GM18498 (cell line): ENCODE measurements around the gene SIRT2.
"Not testable (repeated sequence)": the region's sequence is repeated elsewhere in the genome, so short reads cannot be mapped to it uniquely, and the experiment has no call there.

Experiments used
- ATAC-seq: cut with Tn5 transposase; IDR thresholded peaks from one replicate; pipeline ENCODE4 v1.9.1; 2021; ENCODE audit warnings: mild to moderate bottlenecking, moderate library complexity; ENCODE audit not compliant: unreplicated experiment

The SIRT2 gene

DNA sequence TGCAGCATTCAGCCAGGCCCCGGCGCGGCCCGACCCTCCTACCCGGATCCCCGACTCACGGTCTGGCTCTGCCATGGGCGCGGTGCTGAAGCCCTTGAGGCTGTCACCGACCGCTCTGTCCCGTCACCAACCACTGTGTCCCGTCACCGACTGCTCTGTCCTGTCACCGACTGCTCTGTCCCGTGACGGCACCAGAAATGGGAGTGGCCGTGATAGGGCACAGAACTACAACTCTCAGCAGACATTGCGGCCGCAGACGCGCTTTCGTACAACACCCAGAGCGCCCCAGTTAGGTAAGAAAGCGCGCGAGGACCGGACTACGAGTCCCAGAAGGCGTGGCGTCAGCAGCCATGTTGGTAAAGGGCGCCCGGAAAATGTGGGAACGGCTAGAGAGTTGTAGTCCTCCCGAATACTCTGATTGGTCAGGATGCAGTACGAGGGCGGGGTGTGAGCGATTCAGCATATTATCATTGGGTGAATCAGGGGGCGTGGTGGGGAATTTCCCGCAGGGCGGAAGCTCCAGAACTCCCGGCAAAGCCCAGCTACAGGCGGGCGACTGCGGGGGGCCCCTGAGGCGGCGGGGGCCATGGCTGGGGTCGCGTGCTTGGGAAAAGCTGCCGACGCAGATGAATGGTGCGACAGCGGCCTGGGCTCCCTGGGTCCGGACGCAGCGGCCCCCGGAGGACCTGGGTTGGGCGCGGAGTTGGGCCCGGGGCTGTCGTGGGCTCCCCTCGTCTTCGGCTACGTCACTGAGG, at the start of gene SIRT2, which contains the start of gene NFKBIB:
TSS of gene SIRT2 (minus strand) at position 172 of the 755 bp plus-strand sequence. CDS start at position 75, 97 bp downstream.
TSS of gene NFKBIB (plus strand) at position 523 of the 755 bp plus-strand sequence. CDS start at position 587, 64 bp downstream.
- ATAC-seq, result peak; percentile 94

DNA sequence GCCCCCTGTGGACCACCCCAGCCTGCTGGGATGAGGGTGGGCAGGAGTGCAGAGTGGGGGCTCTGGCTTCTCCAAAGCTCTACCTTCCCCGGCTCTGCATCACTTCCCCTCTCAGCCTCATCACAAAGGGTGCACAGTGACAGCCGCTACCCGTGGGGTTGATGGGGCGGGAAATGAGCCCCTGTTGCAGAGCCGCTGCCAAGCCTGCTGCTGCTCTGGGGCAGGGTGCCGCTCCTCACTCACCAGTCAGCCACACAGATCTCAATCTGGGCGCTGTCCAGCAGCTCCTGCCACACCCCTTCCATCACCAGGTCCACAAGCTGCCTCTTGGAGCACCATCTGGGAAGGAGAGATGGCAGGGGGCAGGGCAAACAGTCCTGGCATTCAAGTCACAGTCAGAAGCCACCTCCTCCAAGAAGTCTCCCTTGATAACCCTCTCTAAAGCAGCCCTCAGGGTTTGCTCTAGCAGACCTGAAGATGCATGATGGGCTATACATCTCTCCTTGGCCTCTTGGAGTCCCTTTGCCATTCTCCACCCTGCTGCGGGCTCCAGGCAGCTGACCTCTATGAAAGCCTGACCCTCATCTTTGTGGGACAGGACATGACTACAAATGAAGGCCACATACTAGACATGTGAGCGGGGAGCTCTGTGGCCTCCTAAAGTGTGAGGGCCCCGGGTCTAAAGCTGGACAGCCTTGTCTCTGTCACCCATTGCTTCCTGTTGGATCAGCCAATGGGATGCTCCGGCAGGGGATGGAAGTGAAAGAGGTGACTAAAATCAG, 47.0 kb upstream of the SIRT2 start:
- ATAC-seq, result no peak

DNA sequence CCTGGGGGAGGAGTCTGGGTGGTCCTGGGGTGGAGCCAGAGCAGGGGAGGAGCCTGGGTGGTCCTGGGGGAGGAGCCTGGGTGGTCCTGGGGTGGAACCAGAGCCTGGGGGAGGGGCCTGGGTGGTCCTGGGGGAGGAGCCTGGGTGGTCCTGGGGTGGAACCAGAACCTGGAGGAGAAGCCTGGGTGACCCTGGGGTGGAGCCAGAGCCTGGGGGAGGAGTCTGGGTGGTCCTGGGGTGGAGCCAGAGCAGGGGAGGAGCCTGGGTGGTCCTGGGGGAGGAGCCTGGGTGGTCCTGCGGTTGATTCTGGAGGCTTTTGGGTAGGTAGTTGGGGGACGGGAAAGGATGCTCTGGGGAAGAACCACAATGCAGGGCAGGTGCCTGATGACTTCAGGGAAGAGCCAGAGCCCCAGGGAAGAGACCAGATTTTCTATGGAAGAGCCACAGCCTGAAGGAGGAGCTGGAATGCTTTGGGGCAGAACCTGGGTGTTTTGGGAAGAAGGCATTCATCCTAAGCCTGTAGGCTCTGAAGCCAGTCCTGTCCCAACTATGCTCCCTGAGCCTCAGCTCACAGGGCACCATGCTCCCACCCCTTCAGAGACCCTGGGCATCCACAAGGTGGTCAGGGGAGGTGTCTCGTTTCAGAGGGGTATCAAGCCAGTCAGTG, 46.3 kb upstream of the SIRT2 start:
- ATAC-seq, result no peak

- no peak for ATAC-seq
These were observed 45.6 kb upstream of the SIRT2 start for GRCh38 chr19:38944981-38945506.

GRCh38 chr19:38942471-38943181, 43.2 kb upstream of the SIRT2 start:
- no peak for ATAC-seq

DNA sequence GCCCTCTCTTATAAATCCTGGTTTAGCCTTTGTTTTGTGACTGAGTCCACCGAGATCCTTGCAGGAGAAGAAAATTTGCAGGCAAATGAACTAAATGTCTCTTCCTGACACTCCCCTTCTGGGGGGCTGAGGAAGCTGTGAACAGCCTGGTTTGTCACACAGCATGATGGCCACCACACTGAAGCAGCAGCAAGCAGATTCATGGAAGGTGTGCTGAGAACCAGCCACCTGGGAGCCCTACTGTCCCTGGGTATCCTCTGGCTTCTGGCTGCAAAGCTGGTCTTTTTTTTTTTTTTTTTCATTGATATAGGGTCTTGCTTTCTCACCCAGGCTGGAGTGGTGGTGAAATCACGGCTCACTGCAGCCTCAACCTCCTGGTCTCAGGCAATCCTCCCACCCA, 42.6 kb upstream of the SIRT2 start:
- ATAC-seq, result no peak

- ATAC-seq, result not testable (repeated sequence)
These were observed 42.0 kb upstream of the SIRT2 start for GRCh38 chr19:38941466-38941865.

DNA sequence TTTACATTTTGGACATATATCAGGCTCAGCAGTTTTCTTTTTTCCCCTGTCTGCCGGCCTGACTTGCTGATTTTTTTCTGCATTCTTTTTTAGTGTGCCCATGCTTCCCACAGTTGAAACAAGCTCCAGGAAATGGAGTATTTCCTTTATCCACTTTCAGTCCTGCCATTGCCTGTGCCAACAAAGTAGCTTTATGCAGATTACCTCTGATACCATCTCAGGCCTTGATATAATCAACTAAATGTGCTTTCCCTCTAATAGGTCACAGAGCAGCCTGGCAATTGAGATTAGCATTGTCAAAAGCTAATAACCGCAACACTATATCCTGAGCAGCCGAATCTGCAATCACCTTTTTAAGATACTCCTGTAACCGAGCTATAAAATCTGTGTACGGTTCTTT, 40.5 kb upstream of the SIRT2 start:
- no peak for ATAC-seq

DNA sequence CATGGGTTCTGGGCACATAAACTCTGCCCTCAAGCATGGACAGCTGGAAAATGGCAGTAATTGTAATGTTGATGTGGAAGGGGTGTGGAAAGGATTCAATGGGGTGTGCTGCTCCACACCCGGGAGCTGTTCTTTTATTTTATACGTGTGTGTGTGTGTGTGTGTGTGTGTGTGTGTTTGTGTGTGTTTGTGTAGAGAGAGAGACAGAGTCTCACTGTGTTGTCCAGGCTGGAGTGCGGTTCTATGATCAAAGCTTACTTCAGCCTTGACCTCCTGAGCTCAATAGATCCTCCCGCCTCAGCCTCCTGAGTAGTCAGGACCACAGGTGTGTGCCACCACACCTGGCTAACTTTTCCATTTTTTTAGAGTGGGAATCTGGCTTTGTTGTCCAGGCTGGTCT, 34.1 kb upstream of the SIRT2 start:
- no peak for ATAC-seq

DNA sequence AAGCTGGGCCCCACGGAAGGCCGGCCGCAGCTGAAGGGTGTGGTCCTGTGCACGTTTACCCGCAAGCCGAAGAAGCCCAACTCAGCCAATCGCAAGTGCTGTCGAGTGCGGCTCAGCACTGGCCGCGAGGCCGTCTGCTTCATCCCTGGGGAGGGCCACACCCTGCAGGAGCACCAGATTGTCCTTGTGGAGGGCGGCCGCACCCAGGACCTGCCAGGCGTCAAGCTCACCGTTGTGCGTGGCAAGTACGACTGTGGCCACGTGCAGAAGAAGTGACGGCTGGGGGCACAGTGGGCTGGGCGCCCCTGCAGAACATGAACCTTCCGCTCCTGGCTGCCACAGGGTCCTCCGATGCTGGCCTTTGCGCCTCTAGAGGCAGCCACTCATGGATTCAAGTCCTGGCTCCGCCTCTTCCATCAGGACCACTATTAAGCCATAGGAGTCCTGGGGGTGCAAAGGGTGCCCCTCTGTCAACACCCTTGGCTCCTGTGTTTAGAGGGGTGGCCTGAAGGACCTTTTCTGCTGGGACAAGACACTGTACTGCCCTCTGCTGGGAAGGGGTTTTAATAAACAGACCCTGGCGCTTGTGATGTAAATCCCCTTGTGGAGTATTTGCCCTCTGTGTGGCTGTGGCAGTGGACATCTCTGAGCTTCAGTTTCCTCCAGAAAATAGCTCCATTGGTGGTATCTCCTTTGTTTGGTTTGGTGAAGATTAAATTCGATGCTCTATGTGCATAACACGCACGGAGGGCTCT, 33.2 kb upstream of the SIRT2 start:
- ATAC-seq, result no peak

GRCh38 chr19:38931521-38931793, 32.0 kb upstream of the SIRT2 start:
- no peak for ATAC-seq

GRCh38 chr19:38930776-38931520, 31.5 kb upstream of the SIRT2 start, which contains the start of gene MRPS12:
TSS of gene MRPS12 (plus strand) at chr19:38930944. CDS start at chr19:38931295, 351 bp downstream.
- ATAC-seq, result peak; percentile 91

DNA sequence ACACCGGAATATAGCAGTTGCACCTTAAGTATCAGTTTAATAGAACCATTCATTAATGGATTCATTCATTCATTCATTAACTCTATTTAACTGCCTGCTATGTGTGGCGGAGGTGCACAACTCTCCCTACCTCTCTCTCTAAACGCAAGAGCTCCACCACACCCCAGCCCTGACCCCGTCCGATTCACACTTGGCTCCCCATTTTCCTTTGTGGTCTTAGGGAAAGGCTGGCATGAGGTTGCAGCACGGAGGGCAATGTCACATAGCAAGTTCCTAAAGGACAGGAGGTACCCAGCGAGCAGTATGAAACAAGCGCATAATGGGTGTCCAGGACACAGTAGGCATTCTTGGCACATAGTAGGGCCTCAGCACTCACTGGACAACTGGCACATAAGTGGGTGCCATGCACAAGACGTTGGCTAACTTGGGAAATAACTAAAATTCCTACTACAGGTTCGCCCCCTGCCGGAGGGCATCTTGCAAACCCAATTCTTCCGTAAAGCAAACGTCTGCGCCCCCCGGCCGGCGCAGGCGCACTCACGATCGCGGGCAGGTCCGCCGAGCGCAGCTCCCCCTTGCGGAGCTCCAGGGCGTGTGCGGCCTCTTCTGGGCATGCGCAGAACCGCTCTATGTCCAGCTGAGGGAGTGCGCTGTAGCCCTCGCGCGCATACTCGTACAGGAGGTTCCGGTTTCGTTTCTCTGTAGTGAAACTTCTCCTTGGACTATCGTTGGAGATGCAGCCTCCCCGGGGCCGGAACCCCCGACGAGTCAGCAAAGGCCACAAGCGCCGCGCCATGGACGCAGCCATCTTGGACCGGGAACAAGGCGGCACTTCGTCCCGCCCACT, 30.7 kb upstream of the SIRT2 start, which contains the start of gene SARS2:
TSS of gene SARS2 (minus strand) at position 835 of the 847 bp plus-strand sequence. CDS start at position 808, 27 bp downstream.
- peak; percentile 74 for ATAC-seq

- ATAC-seq, result no peak
These were observed 29.1 kb upstream of the SIRT2 start for GRCh38 chr19:38928391-38929001.

GRCh38 chr19:38924388-38924787, 25.0 kb upstream of the SIRT2 start:
- no peak for ATAC-seq

DNA sequence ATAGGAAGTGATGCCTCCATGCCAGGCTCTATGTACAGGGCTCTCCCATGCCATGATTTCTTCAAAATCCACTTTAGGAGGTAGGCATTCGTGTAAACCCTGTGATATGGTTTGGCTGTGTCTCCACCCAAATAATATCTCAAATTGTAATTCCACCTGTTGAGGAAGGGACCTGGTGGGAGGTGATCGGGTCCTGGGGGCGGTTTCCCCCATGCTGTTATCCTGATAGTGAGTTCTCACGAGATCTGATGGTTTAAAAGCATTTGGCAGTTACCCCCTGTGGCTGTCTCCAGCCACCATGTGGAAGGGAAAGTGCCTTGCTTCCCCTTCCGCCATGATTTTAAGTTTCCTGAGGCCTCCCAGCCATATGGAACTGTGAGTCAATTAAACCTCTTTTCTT, 23.1 kb upstream of the SIRT2 start:
- ATAC-seq, result no peak

DNA sequence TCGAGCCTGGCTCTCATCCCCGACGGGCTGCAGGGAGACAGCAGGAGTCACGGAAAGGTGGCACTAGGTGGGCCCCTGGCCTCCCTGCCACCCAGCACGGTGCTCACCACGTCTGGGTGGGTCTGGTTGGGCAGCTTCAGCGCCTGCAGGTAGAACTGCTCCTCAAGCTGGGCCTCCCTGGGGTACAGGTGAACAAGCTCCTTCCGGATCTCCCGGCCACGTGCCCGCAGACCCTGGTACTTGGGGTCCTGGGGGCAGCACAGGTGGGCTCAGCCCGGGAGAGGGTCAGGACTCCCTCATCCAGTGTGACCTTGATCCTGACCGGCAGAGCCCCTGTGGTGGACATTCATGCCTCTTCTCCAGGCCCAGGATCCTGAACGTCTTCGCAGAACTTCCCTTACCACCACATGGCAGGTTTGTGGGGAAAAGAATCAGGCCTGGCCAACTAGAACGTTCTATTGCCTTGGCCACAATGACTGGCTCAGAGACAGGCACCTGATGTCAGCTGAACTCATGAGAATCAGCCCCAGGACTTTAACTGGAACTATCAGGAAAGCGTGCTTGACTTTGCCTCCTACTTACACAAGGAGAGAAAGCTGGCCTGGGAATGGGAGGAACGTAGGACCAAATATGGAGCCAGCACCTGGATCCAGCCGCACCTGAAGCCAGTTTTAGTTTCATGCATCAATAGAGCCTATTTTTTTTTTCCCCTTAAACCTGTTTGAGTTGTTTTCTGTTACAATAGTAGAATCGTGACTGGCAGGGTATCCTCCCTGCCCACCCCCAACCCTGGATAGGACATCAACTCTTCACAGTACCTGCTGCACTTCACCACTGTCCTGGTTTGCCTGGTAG, 22.2 kb upstream of the SIRT2 start:
- ATAC-seq, result no peak
